Activated CD4-positive, CD25-positive, alpha-beta regulatory T cell treated with anti-CD3 and anti-CD28 coated beads, Interleukin-2, amount 50 U/mL, for 16 hours (primary cell): Measurements from ENCODE around the gene SYT1.

Experiments used
- DNase-seq: peaks from one replicate; pipeline ENCODE4 v3.0.0-alpha.2; 2020; ENCODE audit warnings: low read depth, low spot score

The SYT1 gene

GRCh38 chr12:79056775-79057174 lies 192.2 kb downstream of the SYT1 start:
- DNase-seq: no peak

GRCh38 chr12:79057540-79057939 lies 193.0 kb downstream of the SYT1 start:
- DNase-seq: no peak

- no peak for DNase-seq
Measured at GRCh38 chr12:79058342-79058741, 193.8 kb downstream of the SYT1 start.

GRCh38 chr12:79059557-79059956 lies 195.0 kb downstream of the SYT1 start:
- DNase-seq: no peak

GRCh38 chr12:79063258-79063657 lies 198.7 kb downstream of the SYT1 start:
- no peak for DNase-seq

- DNase-seq: no peak
Measured at GRCh38 chr12:79067977-79068376, 203.4 kb downstream of the SYT1 start.

GRCh38 chr12:79069009-79069408 lies 204.4 kb downstream of the SYT1 start:
- DNase-seq: no peak

- DNase-seq: no peak
Measured at GRCh38 chr12:79071498-79071897, 206.9 kb downstream of the SYT1 start.

GRCh38 chr12:79073506-79073905 lies 208.9 kb downstream of the SYT1 start:
- no peak for DNase-seq

GRCh38 chr12:79082595-79082994 lies 218.0 kb downstream of the SYT1 start:
- no peak for DNase-seq

GRCh38 chr12:79083181-79083580 lies 218.6 kb downstream of the SYT1 start:
- DNase-seq: no peak

GRCh38 chr12:79085106-79085682 lies 220.6 kb downstream of the SYT1 start:
- no peak for DNase-seq

GRCh38 chr12:79086541-79087296 lies 222.1 kb downstream of the SYT1 start:
- DNase-seq: no peak

GRCh38 chr12:79098530-79098929 lies 234.0 kb downstream of the SYT1 start:
- DNase-seq: no peak

- DNase-seq: no peak
Measured at GRCh38 chr12:79108962-79109361, 244.4 kb downstream of the SYT1 start.

- DNase-seq: no peak
Measured at GRCh38 chr12:79114896-79115295, 250.3 kb downstream of the SYT1 start.

- DNase-seq: no peak
Measured at GRCh38 chr12:79115743-79116142, 251.2 kb downstream of the SYT1 start.

- DNase-seq: no peak
Measured at GRCh38 chr12:79119796-79120195, 255.2 kb downstream of the SYT1 start.

- DNase-seq: no peak
Measured at GRCh38 chr12:79121486-79121885, 256.9 kb downstream of the SYT1 start.

- DNase-seq: no peak
Measured at GRCh38 chr12:79124385-79124784, 259.8 kb downstream of the SYT1 start.

GRCh38 chr12:79125358-79125757 lies 260.8 kb downstream of the SYT1 start:
- no peak for DNase-seq

- DNase-seq: no peak
Measured at GRCh38 chr12:79127271-79127751, 262.7 kb downstream of the SYT1 start.

GRCh38 chr12:79128956-79129355 lies 264.4 kb downstream of the SYT1 start:
- DNase-seq: no peak
